Progenitor cell of endocrine pancreas (in vitro differentiated cells): ENCODE data around the gene PPP1R9B. TPM values are rescaled to one million over a fixed set of nuclear protein-coding genes. Genes with fewer than 3 reads are reported as not detected.
A peak's percentile ranks its signal among the peaks of the same experiment; 100 is the strongest.

ENCODE experiments used
- DNase-seq: peaks from one replicate; pipeline ENCODE4 v3.0.0; 2021; ENCODE audit warnings: low spot score; ENCODE audit not compliant: unreplicated experiment
- H3K27ac Mint-ChIP-seq: 2 replicates; pipeline ENCODE4 v1.8.0; 2021; ENCODE audit warnings: mild to moderate bottlenecking, moderate library complexity, mixed read lengths
- H3K27me3 Mint-ChIP-seq: 2 replicates; pipeline ENCODE4 v1.8.0; 2021; ENCODE audit warnings: mixed read lengths
- H3K36me3 Mint-ChIP-seq: 2 replicates; pipeline ENCODE4 v1.8.0; 2022; ENCODE audit warnings: mixed read lengths; ENCODE audit not compliant: insufficient read depth
- H3K4me1 Mint-ChIP-seq: 2 replicates; pipeline ENCODE4 v1.8.0; 2021; ENCODE audit warnings: low read depth, mixed read lengths
- H3K4me3 Mint-ChIP-seq: 2 replicates; pipeline ENCODE4 v1.8.0; 2021; ENCODE audit warnings: low read depth, mild to moderate bottlenecking, moderate library complexity, mixed read lengths
- H3K9me3 Mint-ChIP-seq: 2 replicates; pipeline ENCODE4 v1.8.0; 2021; ENCODE audit warnings: low read depth, mixed read lengths
- total RNA-seq: library from RNA; stranded (reverse); gene quantifications from 2 replicates; pipeline ENCODE4 v1.2.1, GENCODE V29; 2021
- TF ChIP-seq, protein P1 (sequence below): fragments of 200-600 bp; sonication (generic); IDR thresholded peaks from one replicate; pipeline ENCODE4 v1.5.0; 2021; ENCODE audit warnings: antibody characterized with exemption, mild to moderate bottlenecking; ENCODE audit not compliant: unreplicated experiment

PPP1R9B gene
- total RNA-seq, 1 donor from 2014 or later, result 35.7 TPM

DNA sequence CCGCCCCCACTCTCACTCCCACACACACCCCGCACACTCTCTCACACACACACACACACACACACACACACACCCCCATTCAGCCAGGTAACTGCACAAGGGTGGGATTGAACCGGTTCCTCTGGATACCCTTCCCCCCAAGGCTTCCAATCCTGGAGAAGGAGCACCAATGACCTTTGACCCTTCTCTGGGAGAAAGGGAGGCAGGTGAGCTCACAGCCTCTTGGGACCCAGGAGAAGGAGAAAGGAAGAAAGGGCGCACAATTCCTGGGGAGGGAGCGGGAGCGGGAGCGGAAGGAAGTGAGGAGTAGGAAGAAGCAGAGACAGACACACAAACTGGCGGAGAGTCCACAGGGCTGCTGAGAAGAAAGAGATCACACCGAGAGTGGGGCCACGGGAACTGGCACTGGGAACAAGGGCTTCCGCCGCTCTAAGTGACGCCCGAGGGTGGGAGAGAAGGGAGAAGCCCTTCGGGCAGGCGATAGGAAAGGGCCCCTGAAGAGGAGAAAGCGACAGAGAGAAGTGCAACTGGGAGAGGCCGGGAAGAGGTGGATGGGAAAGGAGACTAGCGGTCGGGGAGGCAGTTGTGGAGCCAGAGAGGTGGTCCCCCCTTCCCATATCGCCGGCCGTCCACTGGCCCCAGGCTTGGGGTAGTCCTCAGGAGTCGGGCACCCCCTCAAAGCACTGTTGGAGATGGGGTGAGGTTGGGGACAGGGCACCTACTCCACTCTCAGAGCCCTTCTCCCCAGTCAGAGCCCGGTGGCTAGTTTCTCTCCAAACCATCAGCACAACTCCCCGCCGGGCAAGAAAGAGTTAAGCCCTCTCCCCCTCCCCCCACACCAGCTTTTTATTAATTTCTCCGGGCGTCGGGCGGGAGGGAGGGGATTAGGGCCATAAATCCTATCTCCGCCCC lies 21.8 kb downstream of the PPP1R9B start:
- TF ChIP-seq, protein P1, sequence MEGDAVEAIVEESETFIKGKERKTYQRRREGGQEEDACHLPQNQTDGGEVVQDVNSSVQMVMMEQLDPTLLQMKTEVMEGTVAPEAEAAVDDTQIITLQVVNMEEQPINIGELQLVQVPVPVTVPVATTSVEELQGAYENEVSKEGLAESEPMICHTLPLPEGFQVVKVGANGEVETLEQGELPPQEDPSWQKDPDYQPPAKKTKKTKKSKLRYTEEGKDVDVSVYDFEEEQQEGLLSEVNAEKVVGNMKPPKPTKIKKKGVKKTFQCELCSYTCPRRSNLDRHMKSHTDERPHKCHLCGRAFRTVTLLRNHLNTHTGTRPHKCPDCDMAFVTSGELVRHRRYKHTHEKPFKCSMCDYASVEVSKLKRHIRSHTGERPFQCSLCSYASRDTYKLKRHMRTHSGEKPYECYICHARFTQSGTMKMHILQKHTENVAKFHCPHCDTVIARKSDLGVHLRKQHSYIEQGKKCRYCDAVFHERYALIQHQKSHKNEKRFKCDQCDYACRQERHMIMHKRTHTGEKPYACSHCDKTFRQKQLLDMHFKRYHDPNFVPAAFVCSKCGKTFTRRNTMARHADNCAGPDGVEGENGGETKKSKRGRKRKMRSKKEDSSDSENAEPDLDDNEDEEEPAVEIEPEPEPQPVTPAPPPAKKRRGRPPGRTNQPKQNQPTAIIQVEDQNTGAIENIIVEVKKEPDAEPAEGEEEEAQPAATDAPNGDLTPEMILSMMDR, result no peak
- no peak for DNase-seq
- no peaks in the 10 kb centered on the region for H3K9me3 Mint-ChIP-seq
- peak overlapping the region; percentile 71 for H3K4me3 Mint-ChIP-seq
- H3K27me3 Mint-ChIP-seq, result peaks cover 29% of the 10 kb centered on the region
- H3K36me3 Mint-ChIP-seq, result no peaks in the 10 kb centered on the region
- peak overlapping the region; percentile 42 for H3K27ac Mint-ChIP-seq
- peaks cover 9% of the 10 kb centered on the region for H3K4me1 Mint-ChIP-seq

DNA sequence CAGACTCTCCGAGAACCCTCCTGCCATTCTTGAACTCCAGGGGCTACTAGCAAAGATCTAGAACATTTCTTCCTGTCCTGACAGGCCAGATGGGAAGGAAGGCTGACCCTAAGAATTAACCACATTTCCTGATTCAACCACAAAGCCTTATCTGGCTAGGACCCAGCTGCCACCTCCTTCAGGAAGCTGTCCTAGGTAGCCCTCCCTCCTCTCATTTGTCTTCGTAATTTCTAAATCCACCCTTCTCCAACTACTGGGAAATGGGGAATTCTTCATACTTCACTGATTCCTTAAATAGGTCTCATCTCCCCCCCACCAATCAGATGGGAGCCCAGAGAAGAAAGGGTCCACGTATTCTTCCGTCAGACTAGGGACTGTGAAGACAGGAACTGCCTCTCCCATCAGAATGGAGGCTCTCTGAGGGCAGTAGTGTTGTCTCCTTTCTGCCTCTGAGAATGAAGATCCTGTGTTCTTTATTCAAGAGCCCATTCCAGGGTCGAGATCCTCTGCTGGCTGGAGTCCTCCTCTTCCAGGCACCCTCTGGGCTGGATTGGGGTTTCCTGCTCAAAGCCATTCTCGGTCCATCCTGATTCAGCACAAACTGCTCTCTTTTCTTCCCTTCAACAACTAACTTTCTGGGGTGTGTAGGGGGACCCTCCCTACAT lies 22.6 kb downstream of the PPP1R9B start:
- Mint-ChIP-seq H3K4me1 (peaks cover 9% of the 10 kb centered on the region), H3K27me3 (peaks cover 32% of the 10 kb centered on the region), H3K27ac (no peak overlapping the region), H3K4me3 (no peak overlapping the region), H3K9me3 (no peaks in the 10 kb centered on the region), H3K36me3 (no peaks in the 10 kb centered on the region)
- TF ChIP-seq, protein P1, result no peak
- no peak for DNase-seq

DNA sequence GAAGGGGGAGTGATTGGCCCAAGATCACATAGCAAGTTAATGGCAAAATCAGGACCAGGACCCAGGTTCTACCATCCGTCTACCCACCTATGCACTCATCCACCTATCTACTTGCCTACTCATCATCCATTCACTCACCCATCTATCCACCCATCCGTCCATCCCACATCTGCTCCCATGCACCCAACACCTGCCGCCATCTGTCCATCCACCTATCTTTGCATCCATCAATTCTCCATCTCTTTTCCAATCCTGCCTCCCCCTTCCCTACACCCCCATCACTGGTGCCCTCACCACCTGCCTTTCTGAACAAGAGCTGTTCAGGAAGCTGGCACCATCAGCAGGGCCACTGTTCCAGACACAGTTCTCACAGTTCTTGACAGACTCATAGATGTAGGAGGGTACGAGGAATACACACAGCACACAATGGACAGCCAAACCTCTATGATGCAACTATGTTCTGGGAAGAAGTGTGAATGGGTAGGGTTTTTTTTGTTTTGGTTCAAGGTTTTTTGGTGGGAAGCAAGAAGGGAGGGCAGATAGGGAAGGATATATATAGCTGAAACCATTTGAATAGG lies 25.0 kb downstream of the PPP1R9B start:
- no peaks in the 10 kb centered on the region for H3K36me3 Mint-ChIP-seq
- no peak overlapping the region for H3K27ac Mint-ChIP-seq
- H3K4me1 Mint-ChIP-seq, result peaks cover 6% of the 10 kb centered on the region
- no peaks in the 10 kb centered on the region for H3K9me3 Mint-ChIP-seq
- H3K27me3 Mint-ChIP-seq, result peaks cover 34% of the 10 kb centered on the region
- no peak for DNase-seq
- TF ChIP-seq, protein P1, result no peak
- H3K4me3 Mint-ChIP-seq, result no peak overlapping the region

DNA sequence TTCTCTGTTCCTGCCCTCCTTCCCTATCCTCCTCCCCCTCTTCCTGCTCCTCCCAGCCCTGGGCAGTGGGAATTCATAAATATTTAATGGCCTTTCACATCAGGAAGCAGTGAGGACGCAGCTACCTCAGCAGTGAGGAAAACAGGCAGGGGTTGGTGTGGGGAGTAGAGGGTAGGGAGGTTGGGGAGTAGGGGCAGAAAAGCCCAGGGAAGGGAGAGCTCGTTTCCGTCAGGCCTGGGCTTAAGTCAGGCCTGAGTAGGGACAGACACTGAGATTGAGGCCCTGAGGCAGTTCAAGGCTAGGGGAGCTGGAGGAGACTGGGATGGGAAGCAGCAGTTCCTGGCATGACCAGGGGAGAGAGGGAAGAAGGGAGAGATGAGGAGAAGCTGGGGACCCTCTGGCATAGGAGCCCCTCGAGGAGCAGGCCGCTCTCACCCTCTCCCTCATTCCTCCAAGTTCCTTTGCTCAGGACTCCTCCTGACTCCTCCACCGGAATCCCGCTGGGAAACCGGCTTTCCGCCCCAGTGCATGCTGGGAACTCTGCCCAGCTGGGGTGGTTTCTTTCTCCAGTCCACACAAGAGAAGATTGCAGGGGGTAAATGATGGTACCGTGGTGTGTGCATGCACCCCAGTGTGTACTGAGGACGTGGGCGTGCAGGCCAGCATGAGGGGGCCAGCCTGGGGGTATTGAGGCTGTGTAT lies 26.7 kb downstream of the PPP1R9B start:
- Mint-ChIP-seq H3K4me3 (no peak overlapping the region), H3K27me3 (peaks cover 46% of the 10 kb centered on the region), H3K36me3 (no peaks in the 10 kb centered on the region), H3K9me3 (no peaks in the 10 kb centered on the region), H3K4me1 (peaks cover 5% of the 10 kb centered on the region), H3K27ac (no peak overlapping the region)
- TF ChIP-seq, protein P1, result no peak
- DNase-seq, result no peak

DNA sequence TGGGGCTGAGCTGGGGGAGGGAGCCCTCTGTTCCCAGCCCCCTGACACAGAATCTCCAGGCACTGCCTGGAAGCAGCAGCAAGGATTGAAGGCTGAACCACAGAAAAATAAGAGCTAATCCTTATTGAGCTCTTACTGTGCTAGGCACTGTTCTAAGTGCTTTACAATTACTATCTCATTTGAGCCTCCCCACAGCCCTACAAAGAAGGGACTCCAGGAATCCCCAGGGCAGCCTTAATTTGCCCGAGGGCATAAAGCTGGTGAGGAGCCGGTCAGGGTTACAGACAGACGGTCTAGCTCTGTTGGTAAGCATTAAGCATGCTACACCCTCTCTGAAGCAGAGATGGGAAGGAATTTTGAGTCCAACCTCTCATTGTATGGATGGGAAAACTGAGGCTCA lies 27.5 kb downstream of the PPP1R9B start:
- Mint-ChIP-seq H3K27ac (no peak overlapping the region), H3K36me3 (no peaks in the 10 kb centered on the region), H3K4me1 (no peaks in the 10 kb centered on the region), H3K4me3 (no peak overlapping the region), H3K9me3 (no peaks in the 10 kb centered on the region), H3K27me3 (peaks cover 47% of the 10 kb centered on the region)
- TF ChIP-seq, protein P1, result no peak
- DNase-seq, result no peak
